ENCODE results near the gene SERPINA3.
"Not testable (repeated sequence)": the region's sequence is repeated elsewhere in the genome, so short reads cannot be mapped to it uniquely, and the experiment has no call there.

Gene SERPINA3

DNA sequence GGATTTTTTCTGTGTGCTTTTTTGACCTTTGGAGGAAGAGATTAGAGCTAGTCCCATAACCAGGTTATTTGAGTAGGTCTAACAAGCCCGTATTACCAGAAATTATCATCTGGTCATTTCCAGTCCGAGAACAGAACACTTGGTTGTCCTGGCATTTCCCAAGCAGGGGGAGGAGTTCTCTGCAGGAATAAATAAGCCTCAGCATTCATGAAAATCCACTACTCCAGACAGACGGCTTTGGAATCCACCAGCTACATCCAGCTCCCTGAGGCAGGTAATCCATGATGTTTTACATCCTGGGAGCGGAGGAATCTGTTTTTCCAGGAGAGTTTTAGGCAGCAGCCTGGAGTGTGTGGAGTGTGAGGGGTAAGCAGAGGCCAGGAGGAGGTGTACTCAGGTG lies at the start of gene SERPINA3:
TSS of gene SERPINA3 (plus strand) at position 218 of the 400 bp plus-strand sequence. CDS start 2,051 bp downstream, outside the sequence.
- no peaks in the 10 kb centered on the region for H3K9me3 Mint-ChIP-seq
- H3K4me1 Mint-ChIP-seq, result no peaks in the 10 kb centered on the region
- no peaks in the 10 kb centered on the region for H3K36me3 Mint-ChIP-seq
- no peaks in the 10 kb centered on the region for H3K27me3 Mint-ChIP-seq
- H3K27ac Mint-ChIP-seq, result no peak within 1 kb of the TSS
- no peak within 1 kb of the TSS for H3K4me3 Mint-ChIP-seq

DNA sequence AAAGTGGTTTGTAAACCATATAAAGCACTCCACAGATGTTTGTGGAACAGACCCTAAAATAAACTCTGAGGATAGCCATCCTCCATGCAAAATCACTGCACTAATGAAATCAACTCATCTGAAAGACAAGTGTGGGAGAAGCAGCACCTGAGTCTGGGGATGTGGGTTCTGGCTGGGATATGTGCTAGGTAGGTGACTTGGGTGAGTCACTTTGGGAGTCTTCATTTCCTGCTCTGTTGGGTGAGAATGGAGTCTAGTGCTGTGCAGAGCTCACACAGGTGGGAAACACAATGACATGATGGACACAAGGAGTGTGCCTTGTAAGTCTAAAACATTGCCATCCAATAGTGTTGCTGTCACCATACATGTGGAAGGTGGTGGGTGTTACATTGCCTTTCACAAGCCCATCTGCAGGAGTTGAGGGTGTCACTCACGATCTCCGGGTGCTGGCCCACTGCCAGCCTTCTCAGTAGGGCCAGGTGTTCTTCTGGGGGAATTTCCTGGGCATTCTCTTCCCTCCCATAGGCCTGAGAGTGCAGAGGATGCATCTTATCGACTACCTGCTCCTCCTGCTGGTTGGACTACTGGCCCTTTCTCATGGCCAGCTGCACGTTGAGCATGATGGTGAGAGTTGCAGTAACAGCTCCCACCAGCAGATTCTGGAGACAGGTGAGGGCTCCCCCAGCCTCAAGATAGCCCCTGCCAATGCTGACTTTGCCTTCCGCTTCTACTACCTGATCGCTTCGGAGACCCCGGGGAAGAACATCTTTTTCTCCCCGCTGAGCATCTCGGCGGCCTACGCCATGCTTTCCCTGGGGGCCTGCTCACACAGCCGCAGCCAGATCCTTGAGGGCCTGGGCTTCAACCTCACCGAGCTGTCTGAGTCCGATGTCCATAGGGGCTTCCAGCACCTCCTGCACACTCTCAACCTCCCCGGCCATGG lies 49.0 kb upstream of the SERPINA3 start:
- H3K36me3 Mint-ChIP-seq, result no peaks in the 10 kb centered on the region
- H3K27ac Mint-ChIP-seq, result no peak overlapping the region

DNA sequence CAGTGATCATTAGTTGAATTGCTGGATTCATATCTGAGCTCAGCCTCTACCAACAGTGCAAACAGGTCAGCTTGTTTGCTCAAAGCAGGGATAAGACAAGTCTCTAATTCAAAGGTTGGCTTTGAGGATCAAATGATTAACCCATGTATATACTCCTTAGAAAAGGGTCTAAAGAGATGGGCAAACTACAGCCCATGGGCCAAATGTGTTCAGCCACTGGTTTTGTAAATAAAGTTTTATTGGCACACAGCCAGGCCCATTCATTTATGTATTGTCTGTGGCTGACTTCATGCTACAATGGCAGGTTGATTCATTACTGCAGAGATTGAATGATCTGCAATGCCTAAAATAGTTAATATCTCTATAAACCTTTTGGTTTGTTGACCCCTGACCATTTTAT lies 47.8 kb upstream of the SERPINA3 start:
- no peak overlapping the region for H3K27ac Mint-ChIP-seq
- no peaks in the 10 kb centered on the region for H3K36me3 Mint-ChIP-seq
- H3K4me1 Mint-ChIP-seq, result no peaks in the 10 kb centered on the region
- H3K4me3 Mint-ChIP-seq, result no peak overlapping the region
- H3K9me3 Mint-ChIP-seq, result no peaks in the 10 kb centered on the region
- H3K27me3 Mint-ChIP-seq, result peaks cover 2% of the 10 kb centered on the region

More for the DNA sequence above, 49.0 kb upstream of the SERPINA3 start:
- no peak overlapping the region for H3K4me3 Mint-ChIP-seq
- H3K27me3 Mint-ChIP-seq, result peaks cover 6% of the 10 kb centered on the region
- no peaks in the 10 kb centered on the region for H3K9me3 Mint-ChIP-seq
- H3K4me1 Mint-ChIP-seq, result no peaks in the 10 kb centered on the region

DNA sequence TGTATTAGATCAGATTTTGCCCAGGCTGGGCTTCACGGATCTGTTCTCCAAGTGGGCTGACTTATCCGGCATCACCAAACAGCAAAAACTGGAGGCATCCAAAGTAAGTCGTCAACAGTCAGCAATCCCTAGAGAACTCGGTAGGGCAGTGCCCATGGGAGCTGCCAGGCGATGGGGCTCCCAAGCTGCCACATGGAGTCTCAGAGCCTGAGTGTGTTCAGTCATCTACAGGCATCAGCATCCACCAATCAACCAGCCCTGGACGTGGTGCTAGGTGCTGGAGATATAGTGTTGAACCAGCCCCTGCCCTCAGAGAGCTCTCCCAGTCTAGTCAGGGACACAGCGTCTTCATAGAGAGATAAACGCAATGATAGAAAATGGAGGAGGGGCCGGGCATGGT lies 44.0 kb upstream of the SERPINA3 start:
- Mint-ChIP-seq H3K27ac (no peak overlapping the region), H3K9me3 (no peaks in the 10 kb centered on the region), H3K27me3 (no peaks in the 10 kb centered on the region)

DNA sequence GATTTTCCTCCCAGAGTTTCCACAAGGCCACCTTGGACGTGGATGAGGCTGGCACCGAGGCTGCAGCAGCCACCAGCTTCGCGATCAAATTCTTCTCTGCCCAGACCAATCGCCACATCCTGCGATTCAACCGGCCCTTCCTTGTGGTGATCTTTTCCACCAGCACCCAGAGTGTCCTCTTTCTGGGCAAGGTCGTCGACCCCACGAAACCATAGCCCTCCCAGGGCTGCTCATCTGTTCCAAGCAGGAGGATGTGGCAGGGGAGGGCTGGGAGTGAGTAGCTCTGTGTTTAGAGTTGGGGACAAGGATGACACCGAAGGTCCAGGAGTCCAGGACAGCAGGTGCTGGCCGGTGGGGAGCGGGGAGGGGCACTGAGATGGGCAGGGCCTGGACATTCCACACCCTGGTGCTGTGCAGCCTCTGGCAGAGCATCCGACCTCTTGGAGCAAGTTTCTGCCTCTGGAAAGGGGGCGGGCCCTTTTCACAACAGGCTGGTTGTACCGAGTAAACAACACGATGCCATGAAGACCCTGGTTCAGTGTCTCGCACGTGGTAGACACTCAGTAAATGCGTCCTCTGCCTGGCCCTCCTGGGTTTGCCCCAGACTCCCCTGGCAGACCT lies 42.7 kb upstream of the SERPINA3 start:
- Mint-ChIP-seq H3K36me3 (no peaks in the 10 kb centered on the region), H3K27ac (no peak overlapping the region)

More for the DNA sequence above, 44.0 kb upstream of the SERPINA3 start:
- H3K36me3 Mint-ChIP-seq, result no peaks in the 10 kb centered on the region
- H3K4me3 Mint-ChIP-seq, result no peak overlapping the region
- no peaks in the 10 kb centered on the region for H3K4me1 Mint-ChIP-seq

DNA sequence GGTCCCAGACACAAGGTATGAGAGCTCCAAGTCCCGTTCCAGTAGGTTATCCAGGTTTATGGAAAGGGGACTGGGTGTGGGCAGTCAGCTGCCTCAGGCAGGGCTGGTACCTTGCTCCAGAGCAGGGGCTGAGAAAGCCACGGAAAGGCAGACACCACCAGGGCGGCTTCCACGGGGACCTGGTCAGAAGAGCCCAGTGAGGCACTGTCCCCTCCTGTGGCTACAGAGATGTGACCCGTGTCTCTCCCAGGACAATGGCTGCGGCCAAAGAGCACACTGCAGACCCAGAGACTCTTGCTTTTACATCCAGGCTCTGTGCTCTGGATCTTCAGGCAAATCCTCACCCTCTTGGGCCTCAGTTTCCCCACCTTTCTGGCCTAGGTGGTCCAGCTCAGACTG lies 42.2 kb upstream of the SERPINA3 start:
- H3K36me3 Mint-ChIP-seq, result no peaks in the 10 kb centered on the region
- no peaks in the 10 kb centered on the region for H3K9me3 Mint-ChIP-seq
- H3K27ac Mint-ChIP-seq, result no peak overlapping the region
- H3K4me3 Mint-ChIP-seq, result no peak overlapping the region
- no peaks in the 10 kb centered on the region for H3K27me3 Mint-ChIP-seq
- H3K4me1 Mint-ChIP-seq, result no peaks in the 10 kb centered on the region

More for the DNA sequence above, 42.7 kb upstream of the SERPINA3 start:
- Mint-ChIP-seq H3K4me3 (no peak overlapping the region), H3K27me3 (no peaks in the 10 kb centered on the region), H3K9me3 (no peaks in the 10 kb centered on the region), H3K4me1 (no peaks in the 10 kb centered on the region)

DNA sequence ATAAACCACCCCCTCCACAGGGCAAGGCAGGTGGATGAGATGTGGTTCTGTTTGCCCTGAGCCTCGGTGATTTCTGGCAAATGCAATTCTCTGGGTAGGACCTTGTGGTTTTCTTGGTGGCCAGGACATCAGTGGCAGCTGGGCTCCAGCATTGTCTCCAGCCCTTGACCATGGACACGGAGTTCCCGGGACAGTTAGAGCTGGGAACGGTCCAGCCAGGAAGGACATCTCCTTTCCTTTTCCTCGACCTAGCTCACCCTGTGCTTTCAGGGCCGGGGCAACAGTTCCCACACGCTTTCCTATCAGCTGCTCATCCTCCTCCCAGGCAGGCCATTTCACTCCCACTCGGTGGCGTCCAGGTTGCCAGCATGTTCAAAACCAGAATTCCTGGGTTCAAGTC lies 41.8 kb upstream of the SERPINA3 start:
- Mint-ChIP-seq H3K9me3 (no peaks in the 10 kb centered on the region), H3K4me1 (no peaks in the 10 kb centered on the region), H3K27me3 (peaks cover 1% of the 10 kb centered on the region), H3K27ac (no peak overlapping the region), H3K4me3 (no peak overlapping the region), H3K36me3 (no peaks in the 10 kb centered on the region)

DNA sequence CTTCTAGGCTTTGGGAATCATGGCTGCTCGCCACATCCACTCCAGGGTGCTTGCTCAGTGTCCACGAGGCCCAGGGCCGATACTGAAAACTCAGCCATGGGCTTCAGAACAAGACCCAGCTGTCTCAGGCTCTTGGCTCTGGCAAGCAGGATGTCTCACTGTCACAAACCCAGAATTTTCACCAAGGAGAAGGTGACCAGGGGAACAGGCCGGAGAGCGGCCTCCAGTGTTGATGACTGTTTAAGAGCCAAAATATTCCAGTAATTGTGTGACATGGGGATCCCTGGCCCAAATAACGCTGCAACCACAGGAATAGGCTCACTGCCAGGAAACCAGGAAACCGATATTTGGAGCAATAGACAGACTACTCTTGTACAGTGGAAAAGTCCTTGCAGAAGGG lies 40.8 kb upstream of the SERPINA3 start:
- Mint-ChIP-seq H3K9me3 (no peaks in the 10 kb centered on the region), H3K36me3 (no peaks in the 10 kb centered on the region), H3K27ac (no peak overlapping the region), H3K4me1 (no peaks in the 10 kb centered on the region), H3K4me3 (no peak overlapping the region), H3K27me3 (peaks cover 1% of the 10 kb centered on the region)

DNA sequence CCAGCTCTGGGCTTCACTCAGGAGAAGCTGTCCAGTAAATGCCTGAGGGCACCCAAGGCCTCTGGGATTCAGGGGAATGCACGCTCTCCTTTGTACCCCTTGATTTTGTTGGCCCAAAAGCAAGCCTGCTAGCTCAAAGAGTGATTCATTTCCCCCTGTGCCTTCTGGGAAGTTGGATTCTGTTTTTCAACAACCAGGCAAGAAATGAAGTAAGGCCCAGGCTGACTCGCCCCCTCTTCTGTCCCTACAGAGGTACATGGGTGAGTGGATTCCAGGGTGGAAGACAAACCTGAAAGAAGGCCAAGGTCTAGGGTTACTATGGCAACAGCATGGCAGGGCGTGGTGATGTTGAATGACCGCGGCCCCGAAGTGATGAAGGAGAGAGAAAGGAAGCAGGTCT lies 40.2 kb upstream of the SERPINA3 start:
- Mint-ChIP-seq H3K9me3 (no peaks in the 10 kb centered on the region), H3K27ac (no peak overlapping the region), H3K4me3 (no peak overlapping the region), H3K4me1 (no peaks in the 10 kb centered on the region), H3K36me3 (no peaks in the 10 kb centered on the region), H3K27me3 (peaks cover 1% of the 10 kb centered on the region)

DNA sequence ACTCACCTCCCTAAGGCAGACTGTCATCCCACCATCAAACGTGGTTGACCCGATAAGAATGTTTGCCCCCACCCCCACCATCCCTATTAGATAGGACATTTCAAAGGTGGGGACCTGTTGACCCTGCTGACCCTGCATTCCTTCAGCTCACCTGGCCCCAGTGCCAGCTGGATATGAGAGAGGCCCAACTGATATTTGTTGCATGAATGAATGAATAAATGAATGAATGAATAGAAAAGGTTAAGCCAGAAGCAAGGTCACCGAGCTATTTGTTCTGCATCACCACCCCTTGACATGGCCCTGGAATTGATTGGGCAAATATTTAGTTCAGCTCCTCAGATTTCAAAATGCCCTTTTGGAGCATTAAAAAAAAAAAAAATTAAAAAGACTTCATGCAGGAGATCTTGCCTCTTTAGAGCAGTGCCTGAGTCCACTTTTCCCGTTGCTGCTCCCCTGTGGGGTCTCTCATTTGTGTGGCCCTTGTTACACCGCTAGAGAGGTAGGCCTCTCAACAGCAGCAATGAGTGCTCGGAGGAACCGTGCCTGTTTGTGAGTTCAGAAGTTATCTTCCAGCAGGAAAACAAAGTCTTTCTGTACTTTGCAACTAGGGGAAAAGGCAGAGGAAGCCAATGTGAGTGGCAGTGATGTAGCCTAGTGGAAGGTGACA lies 39.4 kb upstream of the SERPINA3 start:
- Mint-ChIP-seq H3K27me3 (peaks cover 1% of the 10 kb centered on the region), H3K36me3 (no peaks in the 10 kb centered on the region), H3K27ac (no peak overlapping the region), H3K9me3 (no peaks in the 10 kb centered on the region), H3K4me1 (no peaks in the 10 kb centered on the region), H3K4me3 (no peak overlapping the region)

DNA sequence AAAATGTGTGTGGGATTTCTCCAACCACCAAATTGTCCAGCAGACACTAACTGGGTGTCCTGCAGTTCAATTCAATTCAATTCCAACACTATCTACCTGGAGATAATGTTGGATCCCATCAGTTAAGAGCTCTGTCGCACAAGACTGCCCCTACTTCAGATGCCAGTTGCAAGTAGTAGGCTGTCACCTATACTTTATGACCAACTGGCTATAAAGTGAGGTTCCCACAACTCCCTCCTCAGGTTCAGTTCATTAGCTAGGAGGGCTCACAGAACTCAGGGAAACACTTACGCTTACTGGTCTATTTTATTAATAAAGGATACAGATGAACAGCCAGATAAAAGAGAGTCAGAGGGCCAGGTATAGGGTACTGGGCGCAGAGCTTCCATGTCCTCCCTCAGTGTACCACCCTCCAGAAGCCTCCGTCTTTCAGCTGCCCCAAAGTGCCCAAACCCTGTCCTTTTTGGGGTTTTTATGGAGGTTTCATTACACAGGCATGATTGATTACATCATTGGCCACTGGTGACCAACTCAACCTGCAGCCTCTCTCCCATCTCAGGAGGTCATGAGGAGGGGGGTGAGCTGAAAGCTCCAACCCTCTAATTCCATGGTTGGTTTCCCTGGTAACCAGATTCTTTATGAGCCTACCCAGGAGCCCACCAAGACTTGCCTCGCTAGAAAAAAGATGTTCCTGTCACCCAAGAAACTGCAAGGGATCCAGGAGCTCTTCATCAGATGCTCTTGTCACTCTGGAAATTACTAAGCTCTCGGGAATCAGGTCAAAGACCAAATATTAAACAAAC lies 38.5 kb upstream of the SERPINA3 start:
- Mint-ChIP-seq H3K4me1 (no peaks in the 10 kb centered on the region), H3K27me3 (peaks cover 1% of the 10 kb centered on the region), H3K9me3 (no peaks in the 10 kb centered on the region), H3K4me3 (no peak overlapping the region), H3K36me3 (no peaks in the 10 kb centered on the region), H3K27ac (no peak overlapping the region)

DNA sequence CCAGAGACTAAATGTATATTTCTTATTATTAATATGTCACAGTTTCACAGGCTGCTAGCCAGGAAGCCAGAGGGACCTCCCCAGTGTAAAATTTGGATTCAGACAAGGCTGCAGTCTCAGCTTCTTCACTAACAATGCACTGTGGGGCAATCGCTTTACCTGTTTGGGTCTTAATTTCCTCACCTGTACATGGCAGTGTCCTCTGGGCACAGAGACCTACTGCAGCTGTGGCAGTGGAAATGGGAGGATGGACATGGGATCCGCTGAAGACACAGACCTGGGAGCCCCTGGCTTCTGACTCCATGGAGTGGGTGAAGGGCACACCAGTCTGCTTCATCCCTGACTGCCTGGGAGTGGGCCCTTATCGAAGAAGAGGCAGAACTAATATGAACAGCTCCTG lies 37.9 kb upstream of the SERPINA3 start:
- no peaks in the 10 kb centered on the region for H3K9me3 Mint-ChIP-seq

DNA sequence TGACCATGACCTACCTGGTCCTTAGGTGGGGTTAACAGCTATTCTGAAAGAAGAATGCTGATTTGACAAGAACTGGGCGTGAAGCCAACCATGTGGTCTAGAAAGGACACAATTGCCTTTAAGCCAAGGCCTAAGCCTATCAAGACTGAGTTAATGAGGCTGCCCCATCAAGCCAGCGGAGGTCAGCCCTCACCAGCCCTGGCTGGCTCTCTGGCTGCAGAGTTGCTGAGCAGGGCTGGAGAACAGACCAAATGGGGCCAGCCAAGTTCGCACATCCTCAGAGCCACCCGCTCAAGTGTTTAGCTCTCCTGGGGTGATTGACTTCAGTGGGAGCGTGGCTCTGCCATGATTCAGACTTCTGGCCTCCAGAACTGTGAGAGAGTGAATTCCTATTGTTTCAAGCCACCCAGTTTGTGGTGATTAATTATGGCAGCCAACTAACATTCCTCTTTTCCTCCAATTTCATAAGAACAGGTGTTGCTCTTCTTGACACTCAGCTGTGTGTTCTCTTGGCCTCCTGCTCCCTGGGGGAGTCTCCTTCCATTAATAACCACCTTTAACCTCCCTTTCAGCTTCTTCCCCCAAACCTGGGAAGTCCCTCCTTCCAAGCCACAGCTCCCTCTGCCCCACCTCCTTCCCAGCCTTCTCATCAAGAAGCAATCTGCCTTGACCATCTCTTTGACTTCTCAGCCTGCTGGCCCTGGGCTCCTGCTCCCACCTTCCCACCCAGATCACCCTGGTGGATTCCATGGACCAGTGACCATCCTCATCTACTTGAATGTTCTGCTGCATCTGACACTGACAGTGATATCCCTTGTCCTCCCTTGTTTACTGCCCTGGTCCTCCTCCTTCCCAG lies 36.2 kb upstream of the SERPINA3 start:
- peaks cover 6% of the 10 kb centered on the region for H3K27me3 Mint-ChIP-seq
- H3K36me3 Mint-ChIP-seq, result no peaks in the 10 kb centered on the region
- H3K4me3 Mint-ChIP-seq, result no peak overlapping the region
- no peaks in the 10 kb centered on the region for H3K9me3 Mint-ChIP-seq
- no peaks in the 10 kb centered on the region for H3K4me1 Mint-ChIP-seq
- H3K27ac Mint-ChIP-seq, result no peak overlapping the region

More for the DNA sequence above, 37.9 kb upstream of the SERPINA3 start:
- no peak overlapping the region for H3K27ac Mint-ChIP-seq
- H3K4me1 Mint-ChIP-seq, result no peaks in the 10 kb centered on the region
- no peaks in the 10 kb centered on the region for H3K36me3 Mint-ChIP-seq
- H3K4me3 Mint-ChIP-seq, result no peak overlapping the region
- H3K27me3 Mint-ChIP-seq, result peaks cover 2% of the 10 kb centered on the region

DNA sequence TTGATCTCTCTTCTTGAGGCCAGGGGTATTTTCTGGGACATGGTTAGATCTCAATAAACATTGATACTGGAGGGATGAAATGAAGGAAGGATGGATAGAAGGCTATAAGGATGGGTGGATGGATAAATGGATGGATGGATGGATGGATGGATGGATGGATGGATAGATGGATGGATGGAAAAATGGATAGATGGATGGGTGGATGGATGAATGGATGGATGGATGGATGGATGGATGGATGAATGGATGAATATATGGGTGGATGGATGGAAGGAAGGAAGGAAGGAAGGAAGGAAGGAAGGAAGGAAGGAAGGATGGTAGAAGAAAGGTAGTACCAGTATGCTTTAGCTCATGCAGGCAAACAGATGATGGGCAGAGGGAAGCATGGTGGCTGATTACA lies 34.7 kb upstream of the SERPINA3 start:
- not testable (repeated sequence) for H3K4me1 Mint-ChIP-seq, H3K9me3 Mint-ChIP-seq, H3K4me3 Mint-ChIP-seq, H3K27ac Mint-ChIP-seq, H3K27me3 Mint-ChIP-seq, H3K36me3 Mint-ChIP-seq
